NCI-H1105 (cell line): ENCODE data around the gene STIMATE.

Experiments used
- DNase-seq: peaks from one replicate; lab custom pipeline; 2025; lab: John Stamatoyannopoulos, UW

STIMATE gene

GRCh38 chr3:52893723-52894122 lies 3.6 kb downstream of the STIMATE start:
- DNase-seq: no peak

- no peak for DNase-seq
Observed at GRCh38 chr3:52892625-52893311, 4.6 kb downstream of the STIMATE start.

- no peak for DNase-seq
Observed at GRCh38 chr3:52892290-52892624, 5.1 kb downstream of the STIMATE start.

GRCh38 chr3:52891615-52892081 lies 5.7 kb downstream of the STIMATE start:
- no peak for DNase-seq

GRCh38 chr3:52891164-52891563 lies 6.2 kb downstream of the STIMATE start:
- no peak for DNase-seq

GRCh38 chr3:52890735-52891134 lies 6.6 kb downstream of the STIMATE start:
- DNase-seq: no peak

GRCh38 chr3:52889901-52890300 lies 7.4 kb downstream of the STIMATE start:
- DNase-seq: no peak

- DNase-seq: no peak
Observed at GRCh38 chr3:52887166-52887565, 10.2 kb downstream of the STIMATE start.

- no peak for DNase-seq
Observed at GRCh38 chr3:52886049-52886730, 11.2 kb downstream of the STIMATE start.

GRCh38 chr3:52882377-52882776 lies 15.0 kb downstream of the STIMATE start:
- no peak for DNase-seq

- no peak for DNase-seq
Observed at GRCh38 chr3:52881871-52882270, 15.5 kb downstream of the STIMATE start.

GRCh38 chr3:52880474-52880873 lies 16.9 kb downstream of the STIMATE start:
- DNase-seq: no peak

GRCh38 chr3:52880047-52880446 lies 17.3 kb downstream of the STIMATE start:
- DNase-seq: no peak

- DNase-seq: no peak
Observed at GRCh38 chr3:52879581-52879980, 17.8 kb downstream of the STIMATE start.

GRCh38 chr3:52879090-52879489 lies 18.3 kb downstream of the STIMATE start:
- DNase-seq: no peak

GRCh38 chr3:52877085-52877484 lies 20.3 kb downstream of the STIMATE start:
- no peak for DNase-seq

GRCh38 chr3:52874864-52875587 lies 22.3 kb downstream of the STIMATE start:
- no peak for DNase-seq

- DNase-seq: no peak
Observed at GRCh38 chr3:52874160-52874701, 23.1 kb downstream of the STIMATE start.

- DNase-seq: no peak
Observed at GRCh38 chr3:52873433-52874159, 23.8 kb downstream of the STIMATE start.

GRCh38 chr3:52872245-52872644 lies 25.1 kb downstream of the STIMATE start:
- DNase-seq: no peak

GRCh38 chr3:52871761-52872160 lies 25.6 kb downstream of the STIMATE start:
- DNase-seq: no peak

GRCh38 chr3:52870471-52870870 lies 26.9 kb downstream of the STIMATE start:
- DNase-seq: no peak
